ENCODE measurements around the gene KDM3B.

DNA sequence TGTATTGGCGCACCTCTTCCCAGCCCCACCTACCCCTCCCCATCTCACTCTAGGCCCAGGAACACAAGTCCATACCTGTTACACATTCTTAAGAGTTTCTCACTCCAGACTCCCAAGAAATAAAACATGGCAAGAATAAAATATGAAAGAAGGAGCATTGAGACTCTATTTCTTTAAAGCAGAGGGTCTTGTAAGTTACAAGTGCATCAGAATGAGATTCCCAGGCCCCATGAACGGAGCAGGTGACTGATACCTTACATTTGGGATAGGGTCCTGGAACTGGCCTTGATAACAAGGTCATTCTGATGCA is 118.5 kb downstream of the KDM3B start:
- TF ChIP-seq, protein P1, sequence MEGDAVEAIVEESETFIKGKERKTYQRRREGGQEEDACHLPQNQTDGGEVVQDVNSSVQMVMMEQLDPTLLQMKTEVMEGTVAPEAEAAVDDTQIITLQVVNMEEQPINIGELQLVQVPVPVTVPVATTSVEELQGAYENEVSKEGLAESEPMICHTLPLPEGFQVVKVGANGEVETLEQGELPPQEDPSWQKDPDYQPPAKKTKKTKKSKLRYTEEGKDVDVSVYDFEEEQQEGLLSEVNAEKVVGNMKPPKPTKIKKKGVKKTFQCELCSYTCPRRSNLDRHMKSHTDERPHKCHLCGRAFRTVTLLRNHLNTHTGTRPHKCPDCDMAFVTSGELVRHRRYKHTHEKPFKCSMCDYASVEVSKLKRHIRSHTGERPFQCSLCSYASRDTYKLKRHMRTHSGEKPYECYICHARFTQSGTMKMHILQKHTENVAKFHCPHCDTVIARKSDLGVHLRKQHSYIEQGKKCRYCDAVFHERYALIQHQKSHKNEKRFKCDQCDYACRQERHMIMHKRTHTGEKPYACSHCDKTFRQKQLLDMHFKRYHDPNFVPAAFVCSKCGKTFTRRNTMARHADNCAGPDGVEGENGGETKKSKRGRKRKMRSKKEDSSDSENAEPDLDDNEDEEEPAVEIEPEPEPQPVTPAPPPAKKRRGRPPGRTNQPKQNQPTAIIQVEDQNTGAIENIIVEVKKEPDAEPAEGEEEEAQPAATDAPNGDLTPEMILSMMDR (conservative IDR thresholded peaks at IDR 0.05 in 1 of 2, IDR thresholded peaks at IDR 0.05 in 1 of 2; ENCODE audit: extremely low read depth in 1 of 2, insufficient read depth in 1 of 2, low read depth in 1 of 2, low read length in 2 of 2) = no peak
- TF ChIP-seq EZH2 (IDR thresholded peaks at IDR 0.05; ENCODE audit: borderline replicate concordance, low read length) = no peak

Measured in mammary epithelial cell (primary cell).